ENCODE measurements around the gene CRIM1. TPM values are rescaled to one million over a fixed set of nuclear protein-coding genes. Genes with fewer than 3 reads are reported as not detected.

CRIM1 gene
- total and polyA plus RNA-seq, 2 experiments from 2014 or later: 10.5 to 36.4 TPM

GRCh38 chr2:36381993-36382392, 26.4 kb downstream of the CRIM1 start (continued):
- TF ChIP-seq ETS1 (IDR thresholded peaks at IDR 0.05) (no peak), ZNF114 (CRISPR knock-in tag; IDR thresholded peaks at IDR 0.05) (no peak), CTCF (conservative IDR thresholded peaks at IDR 0.05; ENCODE audit: low read depth in 2 of 2) (no peak), CREB1 (CRISPR knock-in tag; IDR thresholded peaks at IDR 0.05; ENCODE audit: low read depth) (no peak), EZH2phosphoT487 (IDR thresholded peaks at IDR 0.05; ENCODE audit: unreplicated experiment) (no peak)

GRCh38 chr2:36382472-36382871, 26.9 kb downstream of the CRIM1 start:
- H3K4me2 ChIP-seq: peak overlapping the region; percentile 13; the same call in 1 of the 2 replicates
- Mint-ChIP-seq H3K4me3 (no peak overlapping the region; the same call in 2 of the 3 replicates), H3K27ac (no peak overlapping the region), H3K9me3 (no peaks in the 10 kb centered on the region), H3K4me1 (peaks cover 83% of the 10 kb centered on the region), H3K36me3 (ENCODE audit: low read depth) (peaks cover 11% of the 10 kb centered on the region), H3K27me3 (ENCODE audit: insufficient read depth, low read depth, poor library complexity) (peaks cover 4% of the 10 kb centered on the region)
- no peaks in the 10 kb centered on the region for H3K36me3 ChIP-seq (ENCODE audit: insufficient read depth)
- H3K4me3 ChIP-seq: no peak overlapping the region
- peaks cover 82% of the 10 kb centered on the region for H3K4me1 ChIP-seq (ENCODE audit: insufficient read depth)
- ATAC-seq (no peak), DNase-seq (ENCODE audit: low spot score) (no peak)
- H3K27me3 ChIP-seq (ENCODE audit: insufficient read depth): no peaks in the 10 kb centered on the region
- H3K79me2 ChIP-seq (replicated peaks; ENCODE audit: insufficient read depth): peaks cover 97% of the 10 kb centered on the region
- H3K27ac ChIP-seq (ENCODE audit: low read depth): peak overlapping the region; percentile 34
- H3K9me2 ChIP-seq (ENCODE audit: insufficient read depth): no peaks in the 10 kb centered on the region
- peaks cover 17% of the 10 kb centered on the region for H4K20me1 ChIP-seq (replicated peaks; ENCODE audit: insufficient read depth)
- no peaks in the 10 kb centered on the region for H3F3A ChIP-seq (replicated peaks; ENCODE audit: low read depth)
- no peak overlapping the region for H2AFZ ChIP-seq
- TF ChIP-seq ETS1 (IDR thresholded peaks at IDR 0.05) (no peak), ZNF331 (CRISPR knock-in tag; IDR thresholded peaks at IDR 0.05; ENCODE audit: low read depth) (no peak), EZH2phosphoT487 (IDR thresholded peaks at IDR 0.05; ENCODE audit: unreplicated experiment) (no peak), POLR2AphosphoS5 (IDR thresholded peaks at IDR 0.05; ENCODE audit: low read depth) (no peak), CREB1 (CRISPR knock-in tag; IDR thresholded peaks at IDR 0.05; ENCODE audit: low read depth) (no peak), JUNB (IDR thresholded peaks at IDR 0.05; ENCODE audit: unreplicated experiment) (no peak), ZNF462 (CRISPR knock-in tag; IDR thresholded peaks at IDR 0.05) (no peak), EZH2 (IDR thresholded peaks at IDR 0.05; ENCODE audit: low read depth, unreplicated experiment) (no peak), REST (IDR thresholded peaks at IDR 0.05; ENCODE audit: unreplicated experiment) (no peak), ZNF114 (CRISPR knock-in tag; IDR thresholded peaks at IDR 0.05) (no peak)
